Mammary epithelial cell (primary cell): ENCODE results near the gene WDFY3.

Source experiments
- EZH2 ChIP-seq: IDR thresholded peaks from 2 replicates; pipeline ENCODE4 v1.6.1; 2012; ENCODE audit warnings: low read length, inconsistent platforms, borderline replicate concordance
- TF ChIP-seq, protein P1 (sequence below), 2 donors: IDR thresholded peaks in 1 of 2; conservative IDR thresholded peaks in 1 of 2; 2 replicates each; pipeline ENCODE4 v1.5.1; 2011 to 2012; ENCODE audit warnings: inconsistent platforms in 2 of 2, low read length in 2 of 2, mild to moderate bottlenecking in 2 of 2, control low read depth in 1 of 2, low read depth in 1 of 2; ENCODE audit not compliant: insufficient read depth in 1 of 2; ENCODE audit errors: extremely low read depth in 1 of 2

DNA sequence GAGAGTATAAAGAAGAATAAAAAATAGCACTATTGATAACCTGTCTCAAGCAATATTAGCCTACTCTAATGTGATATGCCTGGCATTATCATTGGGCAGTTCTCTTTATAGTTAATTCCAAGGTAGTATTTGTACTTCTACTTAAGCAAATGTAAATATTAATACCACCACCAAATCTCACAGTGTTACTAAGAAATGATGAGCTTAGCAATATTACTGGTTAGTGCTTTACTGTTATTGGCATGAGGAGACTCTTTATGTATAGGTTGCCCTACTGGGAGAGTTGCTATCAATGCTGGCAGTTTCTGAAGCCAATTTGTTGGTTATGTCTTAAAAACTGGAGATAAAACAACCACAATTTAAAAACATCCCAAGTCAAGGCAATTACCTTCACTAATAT, 227.9 kb downstream of the WDFY3 start:
- TF ChIP-seq, protein P1, sequence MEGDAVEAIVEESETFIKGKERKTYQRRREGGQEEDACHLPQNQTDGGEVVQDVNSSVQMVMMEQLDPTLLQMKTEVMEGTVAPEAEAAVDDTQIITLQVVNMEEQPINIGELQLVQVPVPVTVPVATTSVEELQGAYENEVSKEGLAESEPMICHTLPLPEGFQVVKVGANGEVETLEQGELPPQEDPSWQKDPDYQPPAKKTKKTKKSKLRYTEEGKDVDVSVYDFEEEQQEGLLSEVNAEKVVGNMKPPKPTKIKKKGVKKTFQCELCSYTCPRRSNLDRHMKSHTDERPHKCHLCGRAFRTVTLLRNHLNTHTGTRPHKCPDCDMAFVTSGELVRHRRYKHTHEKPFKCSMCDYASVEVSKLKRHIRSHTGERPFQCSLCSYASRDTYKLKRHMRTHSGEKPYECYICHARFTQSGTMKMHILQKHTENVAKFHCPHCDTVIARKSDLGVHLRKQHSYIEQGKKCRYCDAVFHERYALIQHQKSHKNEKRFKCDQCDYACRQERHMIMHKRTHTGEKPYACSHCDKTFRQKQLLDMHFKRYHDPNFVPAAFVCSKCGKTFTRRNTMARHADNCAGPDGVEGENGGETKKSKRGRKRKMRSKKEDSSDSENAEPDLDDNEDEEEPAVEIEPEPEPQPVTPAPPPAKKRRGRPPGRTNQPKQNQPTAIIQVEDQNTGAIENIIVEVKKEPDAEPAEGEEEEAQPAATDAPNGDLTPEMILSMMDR (conservative IDR thresholded peaks at IDR 0.05 in 1 of 2, IDR thresholded peaks at IDR 0.05 in 1 of 2; ENCODE audit: extremely low read depth in 1 of 2, insufficient read depth in 1 of 2, low read depth in 1 of 2, low read length in 2 of 2) = no peak
- no peak for TF ChIP-seq EZH2
